NCI-H2196 (cell line): ENCODE measurements around the gene DTL.

Source experiments
- DNase-seq: peaks from one replicate; lab custom pipeline; 2025; ENCODE audit not compliant: unreplicated experiment; lab: John Stamatoyannopoulos, UW

The DTL gene

DNA sequence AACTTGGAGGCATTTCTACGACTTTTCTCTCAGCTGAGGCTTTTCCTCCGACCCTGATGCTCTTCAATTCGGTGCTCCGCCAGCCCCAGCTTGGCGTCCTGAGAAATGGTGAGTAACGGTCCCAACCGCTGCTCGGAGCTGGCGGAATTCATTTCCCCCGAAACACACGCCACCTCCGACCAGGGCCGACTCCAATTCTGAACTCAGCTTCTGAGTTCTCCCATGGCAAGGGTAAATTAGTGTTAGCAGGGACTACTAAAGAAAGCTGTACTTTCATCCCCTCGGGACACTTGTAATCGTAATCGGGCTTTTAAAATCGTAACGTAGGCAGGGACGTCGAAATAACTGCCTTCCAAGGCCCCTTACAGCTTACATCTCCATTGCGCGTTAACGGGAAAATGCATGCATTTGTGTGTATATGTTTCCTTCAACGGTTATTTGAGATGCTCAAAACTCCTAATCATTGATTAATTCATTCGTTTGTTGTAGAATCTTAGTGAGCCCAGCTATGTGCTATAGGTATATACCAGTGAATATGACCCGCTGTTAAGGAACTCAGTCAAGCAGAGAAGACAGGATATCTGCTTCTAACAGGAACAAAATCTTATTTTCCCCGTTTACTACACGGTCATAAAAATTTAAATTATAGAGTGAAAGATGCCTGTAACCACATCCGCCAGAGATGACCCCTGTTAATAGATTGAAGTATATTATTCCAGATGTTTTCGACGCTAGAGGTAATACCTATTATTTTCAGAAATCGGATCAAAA, 472 bp downstream of the DTL start:
- no peak for DNase-seq

DNA sequence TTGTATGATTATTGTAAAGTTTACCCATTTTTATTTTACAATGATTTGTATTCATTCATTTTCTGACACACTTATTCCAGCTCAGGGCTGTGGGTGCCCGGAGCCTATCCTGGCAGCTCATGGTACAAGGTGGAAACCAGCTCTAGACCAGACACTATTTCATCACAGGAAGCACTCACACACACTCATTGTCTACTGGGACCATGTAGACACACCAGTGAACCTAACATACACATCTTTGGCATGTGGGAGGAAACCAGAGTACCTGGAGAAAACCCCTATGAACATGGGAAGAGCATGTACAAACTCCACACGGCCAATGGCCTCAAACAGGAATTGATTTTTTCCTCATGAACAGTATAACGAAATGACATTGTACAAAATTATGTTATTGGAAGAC, 2.4 kb downstream of the DTL start:
- DNase-seq = no peak

DNA sequence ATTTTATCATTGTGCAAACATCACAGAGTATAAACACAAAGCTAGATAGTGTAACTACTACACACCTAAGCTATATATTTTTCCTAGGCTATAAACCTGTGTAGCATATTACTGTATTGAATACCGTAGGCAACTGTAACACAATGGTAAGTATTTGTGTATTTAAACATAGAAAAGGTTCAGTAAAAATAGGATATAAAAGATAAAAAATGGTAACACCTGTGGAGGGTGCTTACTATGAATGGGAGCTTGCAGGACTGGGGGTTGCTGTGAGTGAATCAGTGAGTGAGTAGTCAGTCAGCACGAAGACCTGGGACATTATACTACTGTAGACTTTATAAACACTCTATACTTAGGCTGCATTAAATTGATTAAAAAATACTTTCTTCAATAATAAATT, 4.1 kb downstream of the DTL start:
- DNase-seq = no peak

DNA sequence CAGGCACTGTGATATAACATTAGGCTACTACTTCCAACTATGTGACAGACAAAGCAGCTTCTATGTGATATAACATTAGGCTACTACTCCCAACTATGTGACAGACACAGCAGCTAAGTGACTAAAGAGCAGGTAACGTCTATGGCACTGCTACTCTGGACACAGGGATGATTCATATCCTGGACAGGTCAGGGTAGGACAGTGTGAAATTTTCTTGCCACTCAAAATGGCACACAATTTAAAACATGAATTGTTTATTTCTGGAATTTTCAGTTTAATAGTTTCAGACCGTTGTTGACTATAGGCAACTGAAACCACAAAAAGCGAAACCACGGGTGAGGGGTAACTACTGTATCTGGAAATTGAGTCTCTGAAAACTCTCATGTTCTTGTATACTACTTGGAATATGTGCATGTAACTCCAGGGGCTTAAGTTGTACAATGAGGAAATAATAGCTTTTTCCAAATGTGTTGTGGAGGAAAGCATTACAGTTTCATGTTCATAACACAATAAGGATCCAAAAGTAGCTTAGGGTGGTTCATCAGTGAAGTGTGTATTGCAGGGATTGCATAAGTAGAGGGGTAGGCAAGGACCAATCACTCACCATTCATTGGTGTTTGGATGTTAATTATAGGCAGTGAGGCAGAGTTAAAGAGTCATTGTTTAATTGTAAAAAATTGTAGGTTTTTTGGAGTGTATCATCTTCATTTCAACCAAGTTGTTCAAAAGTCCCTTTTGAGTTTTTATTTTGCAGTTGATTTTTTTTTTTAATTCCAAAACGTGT, 5.3 kb downstream of the DTL start:
- no peak for DNase-seq

DNA sequence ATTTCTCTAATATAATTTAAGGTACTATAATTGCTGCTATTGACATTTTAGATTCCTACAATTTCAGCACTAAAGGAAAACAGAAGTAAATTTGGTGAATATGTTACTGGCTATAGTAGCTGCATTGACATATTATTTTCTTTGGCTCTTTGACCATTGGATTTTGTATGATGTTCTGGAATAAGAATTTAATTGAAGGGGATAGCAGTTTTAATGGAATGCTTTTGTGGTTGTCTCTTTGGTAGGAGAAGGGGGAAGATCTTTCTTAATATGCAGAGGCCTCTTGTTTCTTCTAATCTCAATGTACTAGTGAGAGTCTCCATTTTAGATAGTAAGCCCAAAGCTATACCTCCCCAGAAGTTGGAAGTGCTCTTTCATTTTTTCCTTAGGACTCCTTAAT, 6.9 kb downstream of the DTL start:
- no peak for DNase-seq

DNA sequence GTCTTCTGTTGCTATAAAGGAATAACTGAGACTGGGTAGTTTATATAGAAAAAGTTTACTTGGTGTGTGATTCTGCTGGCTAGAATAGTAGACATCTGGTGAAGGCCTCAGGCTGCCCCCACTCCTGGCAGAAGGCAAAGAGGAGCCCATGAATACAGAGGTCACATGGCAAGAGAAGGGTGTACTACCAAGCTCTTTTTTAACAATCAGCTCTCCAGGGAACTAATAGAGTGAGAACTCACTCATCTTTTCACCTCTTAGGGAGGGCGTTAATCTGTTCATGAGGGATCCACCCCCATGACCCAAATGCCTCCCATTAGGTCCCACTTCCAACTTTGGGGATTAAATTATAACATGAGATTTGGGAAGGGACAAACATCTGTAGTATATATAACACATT, 9.3 kb downstream of the DTL start:
- no peak for DNase-seq

DNA sequence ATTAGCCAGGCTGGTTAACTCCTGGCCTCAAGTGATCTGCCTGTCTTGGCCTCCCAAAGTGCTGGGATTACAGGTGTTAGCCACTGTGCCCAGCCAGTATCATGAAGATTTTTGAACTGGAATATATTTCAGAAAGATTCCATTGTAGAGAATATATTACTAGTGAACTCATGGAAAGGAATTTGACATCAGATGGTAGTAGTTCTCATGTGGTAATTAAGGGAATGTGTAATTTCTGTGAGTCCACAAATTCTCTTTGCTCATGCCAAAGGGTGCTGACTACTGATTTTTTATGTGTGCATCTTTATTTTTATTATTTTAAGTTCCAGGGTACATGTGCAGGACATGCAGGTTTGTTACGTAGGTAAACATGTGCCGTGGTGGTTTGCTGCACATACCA, 10.4 kb downstream of the DTL start:
- no peak for DNase-seq

DNA sequence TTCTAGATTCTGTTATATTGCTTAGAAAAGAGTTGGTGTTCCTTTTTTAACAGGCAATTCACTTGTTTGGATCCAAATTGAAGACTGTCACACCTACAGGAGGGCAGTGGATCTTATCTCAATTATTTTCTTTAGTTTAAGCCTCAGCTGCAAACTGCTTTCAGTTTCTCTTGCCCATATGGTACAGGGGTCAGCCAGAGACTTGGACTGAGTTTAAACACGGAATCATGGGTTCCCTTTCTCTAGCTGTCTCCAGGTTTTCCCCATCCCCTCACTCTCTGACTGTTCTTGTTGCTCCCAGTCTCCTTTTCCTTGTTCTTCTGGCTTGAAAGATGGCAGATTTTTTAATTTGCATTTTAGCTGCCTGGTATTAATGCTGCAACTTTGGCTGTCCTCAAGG, 18.4 kb downstream of the DTL start:
- DNase-seq = no peak

DNA sequence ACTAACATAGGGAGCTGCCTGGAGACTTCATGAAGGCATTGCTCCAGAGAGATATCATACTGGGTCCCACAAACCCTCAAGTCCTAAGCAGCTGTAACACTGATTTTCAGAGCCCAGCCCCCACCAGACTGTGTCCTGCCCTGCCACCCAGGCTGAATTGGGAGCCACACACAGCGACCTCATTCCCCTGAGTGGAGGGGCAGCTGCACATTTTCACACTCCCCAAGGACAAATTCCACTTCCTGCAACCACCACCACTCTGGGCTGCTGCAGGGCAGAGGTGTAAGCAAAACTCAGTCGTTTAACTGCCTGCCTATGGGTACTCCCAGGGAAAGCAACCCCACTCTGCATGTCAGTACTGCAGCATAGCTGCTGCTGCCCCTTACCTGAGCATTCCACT, 19.8 kb downstream of the DTL start:
- no peak for DNase-seq

DNA sequence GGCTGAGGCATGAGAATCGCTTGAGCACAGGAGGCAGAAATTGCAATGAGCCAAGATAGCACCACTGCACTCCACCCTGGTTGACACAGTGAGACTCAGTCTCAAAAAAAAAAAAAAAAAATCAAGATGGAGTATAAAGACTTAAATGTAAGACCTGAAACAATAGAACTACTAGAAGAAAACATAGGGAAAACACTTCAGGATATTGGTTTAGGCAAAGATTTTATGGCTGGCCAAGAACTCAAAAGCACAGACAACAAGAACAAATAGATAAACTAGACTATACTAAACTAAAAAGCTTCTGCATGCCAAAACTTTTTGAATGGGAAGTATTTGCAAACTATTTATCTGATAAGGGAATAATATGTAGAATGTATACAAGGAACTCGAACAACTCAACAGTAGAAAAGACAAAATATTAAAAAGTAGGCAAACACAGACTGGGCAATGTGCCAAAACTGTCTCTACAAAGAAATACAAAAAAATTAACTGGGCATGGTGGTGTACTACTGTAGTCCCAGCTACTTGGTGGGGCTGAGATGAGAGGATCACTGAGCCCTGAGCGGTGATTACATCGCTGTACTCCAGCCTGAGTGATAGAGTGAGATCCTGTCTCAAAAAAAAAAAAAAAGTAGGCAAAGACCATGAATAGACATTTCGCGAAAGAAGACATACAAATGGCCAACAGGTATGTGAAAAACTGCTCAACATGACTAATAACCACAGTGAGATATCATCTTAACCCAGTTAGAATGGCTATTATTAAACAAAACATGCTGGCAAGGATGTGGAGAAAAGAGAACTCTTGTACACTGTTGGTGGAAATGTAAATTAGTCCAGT, 25.3 kb downstream of the DTL start:
- DNase-seq = peak; percentile 20

DNA sequence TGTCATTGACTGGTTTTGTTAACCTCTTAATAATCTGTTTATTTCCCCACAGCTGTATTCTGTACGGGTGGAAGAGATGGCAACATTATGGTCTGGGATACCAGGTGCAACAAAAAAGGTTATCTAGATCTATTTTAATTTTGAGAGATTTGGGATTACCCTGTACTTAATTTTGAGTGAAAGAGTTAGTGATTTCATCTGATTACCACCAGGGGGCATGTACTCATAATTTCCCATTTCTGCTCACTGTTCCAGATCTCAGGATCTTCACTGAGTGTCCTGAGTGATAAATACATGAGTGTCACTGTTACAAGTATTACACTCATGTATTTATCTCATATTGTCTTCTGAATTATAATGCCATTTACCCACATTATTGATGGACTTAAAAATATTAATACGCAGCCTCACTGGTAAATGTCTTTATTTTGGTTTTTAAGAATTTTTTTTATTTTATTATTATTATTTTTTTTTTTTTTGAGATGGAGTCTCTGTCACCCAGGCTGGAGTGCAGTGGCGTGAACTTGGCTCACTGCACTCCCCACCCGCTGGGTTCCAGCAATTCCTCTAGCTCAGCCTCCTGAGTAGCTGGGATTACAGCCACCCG, 27.4 kb downstream of the DTL start:
- DNase-seq = peak; percentile 38

DNA sequence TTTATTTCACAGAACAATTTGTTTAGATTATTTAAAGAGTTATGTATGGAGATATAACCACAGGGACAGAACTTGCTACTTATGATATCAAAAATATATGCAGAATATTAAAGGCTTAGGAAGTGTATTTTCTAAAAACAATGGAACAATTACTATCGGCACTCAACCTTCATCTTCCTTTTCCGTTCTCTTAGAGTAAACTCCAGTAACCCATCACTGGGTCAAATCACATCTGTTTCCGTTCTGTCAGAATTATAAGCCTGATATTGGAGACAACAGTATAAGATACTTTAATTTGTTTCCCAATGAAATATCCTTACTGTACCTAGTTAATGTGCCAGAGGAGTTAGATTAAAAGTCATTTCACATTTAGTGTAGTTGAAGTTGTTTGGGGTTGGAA, 32.2 kb downstream of the DTL start:
- DNase-seq = no peak

DNA sequence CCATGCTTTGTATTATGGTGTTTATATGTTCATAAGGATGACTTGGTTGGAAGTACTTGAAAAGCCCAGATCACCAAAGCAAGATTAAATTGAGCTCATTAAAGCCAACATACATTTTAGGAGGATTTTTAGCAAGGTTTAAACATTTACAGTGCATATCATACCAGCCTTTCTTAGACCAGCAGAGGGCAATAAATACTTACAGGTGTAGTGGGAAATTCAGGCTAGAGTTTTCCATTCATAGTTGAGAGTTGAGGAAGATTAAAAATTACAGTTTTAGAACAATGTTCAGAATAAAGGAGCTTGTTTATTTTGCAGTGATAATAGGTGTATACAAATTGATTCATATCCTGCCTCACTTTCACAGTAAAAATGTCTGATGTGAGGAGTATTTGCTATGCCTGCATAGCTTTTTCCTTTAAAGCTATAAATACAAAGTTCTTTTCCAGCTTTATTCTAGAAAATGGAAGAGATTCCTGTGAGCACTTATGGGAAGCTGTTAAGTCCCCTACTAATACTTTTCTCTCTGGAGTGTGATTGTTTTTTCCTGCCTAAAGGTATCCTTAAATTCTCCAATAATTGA, 35.3 kb downstream of the DTL start:
- peak; percentile 64 for DNase-seq

DNA sequence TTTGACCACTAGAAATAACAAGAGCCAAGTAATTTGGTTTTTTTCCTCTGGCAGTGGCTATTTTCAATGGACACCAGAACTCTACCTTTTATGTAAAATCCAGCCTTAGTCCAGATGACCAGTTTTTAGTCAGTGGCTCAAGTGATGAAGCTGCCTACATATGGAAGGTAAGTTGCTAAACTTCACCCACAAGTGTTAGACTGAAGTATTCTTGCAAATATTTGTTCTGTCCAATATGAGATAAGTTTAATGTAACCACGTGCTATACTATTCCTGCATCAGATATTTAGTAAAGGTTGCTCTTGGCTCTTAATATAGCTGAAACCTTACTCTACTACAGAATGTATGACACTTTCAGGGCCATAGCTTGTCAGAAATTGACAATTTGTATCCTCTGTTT, 36.5 kb downstream of the DTL start:
- DNase-seq = no peak

DNA sequence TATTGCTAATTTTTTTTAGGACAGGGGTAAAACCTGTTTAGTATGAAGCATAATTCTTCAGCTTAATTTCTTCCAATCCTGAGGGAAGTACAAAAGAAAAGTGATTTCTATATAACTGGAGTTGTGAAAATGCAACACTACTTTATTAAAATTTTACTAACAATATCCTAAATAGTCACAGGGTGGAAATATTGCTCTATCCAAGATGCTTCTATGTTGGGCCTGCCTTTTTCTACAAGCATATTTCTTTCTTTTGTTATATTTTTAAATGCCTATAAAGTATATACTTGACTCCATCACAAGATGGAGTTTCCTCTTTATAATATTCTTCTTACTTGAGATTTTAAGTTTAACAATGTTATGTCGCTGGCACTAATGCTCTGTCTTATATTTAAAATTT, 37.9 kb downstream of the DTL start:
- no peak for DNase-seq

DNA sequence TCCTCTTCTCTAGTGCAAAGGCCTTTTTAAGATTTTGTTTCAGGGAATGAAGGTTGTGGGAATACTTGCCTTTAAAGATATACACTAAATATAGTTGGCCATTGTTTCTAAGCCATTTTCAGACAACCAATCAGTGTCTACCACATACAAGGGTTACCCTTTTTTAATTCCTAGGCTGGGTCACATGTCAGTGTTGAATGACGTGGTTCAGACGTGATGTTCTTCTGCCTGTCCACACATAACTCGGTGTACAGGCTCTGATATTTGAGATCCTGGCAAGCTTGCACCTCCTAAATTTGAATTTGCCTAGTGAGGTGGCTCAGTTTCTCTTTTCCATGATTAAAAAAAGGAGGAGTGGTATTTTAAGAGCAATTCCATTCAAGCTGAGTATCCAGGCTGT, 38.8 kb downstream of the DTL start:
- DNase-seq = no peak

DNA sequence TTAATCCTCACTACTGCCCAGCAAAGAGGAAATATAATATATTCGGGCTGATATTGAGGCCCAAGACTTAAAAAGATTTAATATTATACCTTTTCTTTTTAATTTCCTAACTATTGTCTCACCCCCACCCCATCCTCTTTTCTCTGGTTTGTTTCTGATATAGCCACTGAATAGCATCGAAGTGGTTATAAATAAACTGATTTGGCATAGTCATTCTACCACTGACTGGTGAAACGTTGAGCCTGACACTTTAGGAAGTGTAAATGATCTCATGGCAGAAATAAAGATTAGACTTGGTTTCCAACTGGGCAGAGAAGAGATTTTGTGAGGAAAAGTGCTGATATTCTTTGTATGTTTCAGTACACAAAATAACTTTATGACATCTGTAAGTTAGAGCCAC, 39.3 kb downstream of the DTL start:
- no peak for DNase-seq

DNA sequence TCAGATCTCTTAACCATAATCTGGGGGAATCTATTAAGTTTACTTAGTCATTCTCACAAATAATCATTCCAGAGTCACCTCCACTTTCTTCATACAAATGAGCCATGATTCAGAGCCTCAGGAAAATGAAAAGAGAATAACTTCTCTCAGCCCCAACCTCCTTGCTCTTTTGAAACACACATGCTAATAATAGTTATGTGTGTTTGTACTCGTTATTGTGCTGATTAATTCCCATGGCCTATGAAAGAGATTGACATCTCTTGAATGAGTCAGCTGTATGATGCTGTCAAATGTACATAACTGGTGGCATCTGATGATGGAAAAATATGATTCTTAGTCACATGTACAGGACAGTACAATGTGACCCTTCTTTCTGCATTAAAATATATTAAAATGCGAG, 41.5 kb downstream of the DTL start:
- no peak for DNase-seq

DNA sequence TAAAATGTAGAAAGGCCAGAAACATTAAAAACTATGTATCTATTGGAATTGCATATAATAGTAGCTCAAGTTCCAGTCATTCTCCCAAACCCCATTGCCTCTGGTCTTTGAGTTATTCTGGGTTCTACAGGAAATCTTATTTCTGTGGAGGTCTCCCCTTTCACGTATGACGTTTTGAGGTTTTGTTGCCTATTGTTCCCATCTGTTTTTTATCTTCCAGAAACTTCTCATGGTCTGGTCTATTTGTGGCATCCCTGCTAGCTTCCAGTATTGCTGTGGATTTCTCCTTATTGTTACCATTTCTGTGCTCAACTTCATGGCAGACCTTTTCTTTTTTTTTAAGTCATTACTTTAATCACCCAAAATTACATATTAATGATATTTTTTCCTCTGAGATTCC, 43.3 kb downstream of the DTL start:
- DNase-seq = no peak

DNA sequence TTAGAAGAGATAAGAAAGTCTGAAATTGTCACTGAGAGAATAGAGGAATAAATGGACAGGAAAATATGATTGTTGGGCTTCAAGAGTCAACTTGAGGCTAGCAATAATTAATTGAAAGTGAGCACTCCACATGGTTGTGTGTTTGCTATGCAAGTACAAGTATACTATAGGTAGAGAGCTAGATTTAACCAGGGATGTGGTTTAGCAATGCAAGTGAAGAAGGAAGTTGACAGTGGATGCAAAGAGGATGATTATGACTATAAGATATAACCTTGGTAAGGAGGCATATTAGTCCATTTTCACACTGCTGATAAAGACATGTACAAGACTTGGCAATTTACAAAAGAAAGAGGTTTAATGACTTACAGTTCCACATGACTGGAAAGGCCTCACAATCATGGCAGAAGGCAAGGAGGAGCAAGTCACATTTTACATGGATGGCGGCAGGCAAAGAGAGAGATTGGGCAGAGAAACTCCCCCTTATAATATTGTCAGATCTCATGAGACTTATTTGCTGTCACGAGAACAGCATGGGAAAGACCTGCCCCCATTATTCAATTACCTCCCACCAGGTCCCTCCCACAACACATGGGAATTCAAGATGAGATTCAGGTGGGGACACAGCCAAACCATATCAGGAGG, 47.3 kb downstream of the DTL start:
- DNase-seq = no peak
